ENCODE results near the gene GOLGA7B.

The GOLGA7B gene

GRCh38 chr10:97820096-97820704 is 29.4 kb upstream of the GOLGA7B start:
- TF ChIP-seq CTCF (IDR thresholded peaks at IDR 0.05; ENCODE audit: low read depth, low read length, missing control alignments) = no peak
- DNase-seq (ENCODE audit: low read depth) = no peak
- H3K4me3 ChIP-seq (ENCODE audit: low read depth, low read length) = no peak overlapping the region
- in situ Hi-C loops (cut with HindIII; ENCODE audit: low sequenced_read_pairs) = no loop called here

GRCh38 chr10:97821308-97822038 is 28.2 kb upstream of the GOLGA7B start:
- no peak overlapping the region for H3K4me3 ChIP-seq (ENCODE audit: low read depth, low read length)
- DNase-seq (ENCODE audit: low read depth) = no peak
- no peak for TF ChIP-seq CTCF (IDR thresholded peaks at IDR 0.05; ENCODE audit: low read depth, low read length, missing control alignments)
- in situ Hi-C loops (cut with HindIII; ENCODE audit: low sequenced_read_pairs) = no loop called here

GRCh38 chr10:97822261-97822687 is 27.4 kb upstream of the GOLGA7B start:
- in situ Hi-C loops (cut with HindIII; ENCODE audit: low sequenced_read_pairs) = no loop called here
- H3K4me3 ChIP-seq (ENCODE audit: low read depth, low read length) = no peak overlapping the region
- no peak for TF ChIP-seq CTCF (IDR thresholded peaks at IDR 0.05; ENCODE audit: low read depth, low read length, missing control alignments)
- DNase-seq (ENCODE audit: low read depth) = no peak

- H3K4me3 ChIP-seq (ENCODE audit: low read depth, low read length) = no peak overlapping the region
- in situ Hi-C loops (cut with HindIII; ENCODE audit: low sequenced_read_pairs) = no loop called here
- TF ChIP-seq CTCF (IDR thresholded peaks at IDR 0.05; ENCODE audit: low read depth, low read length, missing control alignments) = no peak
- no peak for DNase-seq (ENCODE audit: low read depth)
These were observed 25.9 kb upstream of the GOLGA7B start for GRCh38 chr10:97823734-97824133.

GRCh38 chr10:97825020-97825760 is 24.5 kb upstream of the GOLGA7B start:
- in situ Hi-C loops (cut with HindIII; ENCODE audit: low sequenced_read_pairs) = no loop called here
- DNase-seq (ENCODE audit: low read depth) = no peak
- no peak overlapping the region for H3K4me3 ChIP-seq (ENCODE audit: low read depth, low read length)
- no peak for TF ChIP-seq CTCF (IDR thresholded peaks at IDR 0.05; ENCODE audit: low read depth, low read length, missing control alignments)

GRCh38 chr10:97826892-97827291 is 22.8 kb upstream of the GOLGA7B start:
- DNase-seq (ENCODE audit: low read depth) = no peak
- in situ Hi-C loops (cut with HindIII; ENCODE audit: low sequenced_read_pairs) = no loop called here
- no peak overlapping the region for H3K4me3 ChIP-seq (ENCODE audit: low read depth, low read length)
- no peak for TF ChIP-seq CTCF (IDR thresholded peaks at IDR 0.05; ENCODE audit: low read depth, low read length, missing control alignments)
